Large intestine (tissue), 3 donors: ENCODE data around the gene GFAP. TPM values are rescaled to one million over a fixed set of nuclear protein-coding genes. Genes with fewer than 3 reads are reported as not detected.

Experiments used
- DNase-seq, 2 donors: peaks; one replicate each; pipeline versions ENCODE4 v3.0.0 to v3.0.0-alpha.2; 2013
- H3K27ac ChIP-seq: one replicate; pipeline ENCODE4 v1.5.1; 2013; ENCODE audit warnings: low read length
- H3K27me3 ChIP-seq: 2 replicates; pipeline ENCODE4 v1.6.1; 2013; ENCODE audit warnings: low read length; ENCODE audit not compliant: control insufficient read depth, insufficient read depth
- H3K36me3 ChIP-seq: 2 replicates; pipeline ENCODE4 v1.6.1; 2013; ENCODE audit warnings: low read length; ENCODE audit not compliant: control insufficient read depth, insufficient read depth
- H3K4me1 ChIP-seq: one replicate; pipeline ENCODE4 v1.6.1; 2013; ENCODE audit warnings: low read length; ENCODE audit not compliant: control insufficient read depth, insufficient read depth
- H3K4me3 ChIP-seq: one replicate; pipeline ENCODE4 v1.5.1; 2013; ENCODE audit warnings: low read length
- H3K9me3 ChIP-seq: one replicate; pipeline ENCODE4 v1.6.1; 2013; ENCODE audit warnings: mild to moderate bottlenecking, low read depth, low read length, moderate library complexity; ENCODE audit not compliant: control insufficient read depth
- WGBS: methylation state at CpG from one replicate; pipeline ENCODE4 v1.1.5; 2013; ENCODE audit warnings: low lambda C conversion rate; ENCODE audit not compliant: insufficient coverage; 5-methylcytosine and 5-hydroxymethylcytosine counted together
- polyA plus RNA-seq: library from polyadenylated mRNA; unstranded; fragments of 120-200 nt; gene quantifications from one replicate; pipeline ENCODE4 v1.2.1, GENCODE V29; 2013

GFAP gene
- polyA plus RNA-seq, 1 donor, result 0.34 TPM

- no peaks in the 10 kb centered on the region for H3K4me1 ChIP-seq
- H3K27ac ChIP-seq, result no peak overlapping the region
- H3K36me3 ChIP-seq, result peaks cover 71% of the 10 kb centered on the region
- H3K27me3 ChIP-seq, result no peaks in the 10 kb centered on the region
- no peak for DNase-seq
- no CpG with 5 or more reads among the region's 6 CpGs for WGBS
- H3K9me3 ChIP-seq, result no peaks in the 10 kb centered on the region
- H3K4me3 ChIP-seq, result no peak overlapping the region
Measured at GRCh38 chr17:44879376-44879775, 35.9 kb downstream of the GFAP start.

GRCh38 chr17:44878627-44879221, 36.6 kb downstream of the GFAP start:
- H3K27me3 ChIP-seq, result no peaks in the 10 kb centered on the region
- no peaks in the 10 kb centered on the region for H3K4me1 ChIP-seq
- H3K4me3 ChIP-seq, result no peak overlapping the region
- 20% methylated on average over 1 of the region's 6 CpGs for WGBS
- DNase-seq, result no peak
- peaks cover 70% of the 10 kb centered on the region for H3K36me3 ChIP-seq
- no peaks in the 10 kb centered on the region for H3K9me3 ChIP-seq
- H3K27ac ChIP-seq, result no peak overlapping the region

- Histone ChIP-seq H3K4me1 (no peaks in the 10 kb centered on the region), H3K27ac (no peak overlapping the region), H3K9me3 (no peaks in the 10 kb centered on the region), H3K36me3 (peaks cover 66% of the 10 kb centered on the region), H3K4me3 (no peak overlapping the region), H3K27me3 (no peaks in the 10 kb centered on the region)
- 100% methylated on average over 3 of the region's 5 CpGs for WGBS
- no peak for DNase-seq
Measured at GRCh38 chr17:44877121-44877520, 38.2 kb downstream of the GFAP start.

GRCh38 chr17:44875761-44876160, 39.5 kb downstream of the GFAP start:
- Histone ChIP-seq H3K36me3 (peaks cover 64% of the 10 kb centered on the region), H3K4me1 (no peaks in the 10 kb centered on the region), H3K9me3 (no peaks in the 10 kb centered on the region), H3K27ac (no peak overlapping the region), H3K4me3 (no peak overlapping the region), H3K27me3 (no peaks in the 10 kb centered on the region)
- DNase-seq, result no peak
- 100% methylated on average over 3 of the region's 6 CpGs for WGBS

- no peak for DNase-seq
- Histone ChIP-seq H3K9me3 (no peaks in the 10 kb centered on the region), H3K4me3 (no peak overlapping the region), H3K4me1 (no peaks in the 10 kb centered on the region), H3K27ac (no peak overlapping the region), H3K36me3 (peaks cover 72% of the 10 kb centered on the region), H3K27me3 (no peaks in the 10 kb centered on the region)
- WGBS, result no CpG with 5 or more reads among the region's 9 CpGs
Measured at GRCh38 chr17:44872131-44872768, 43.0 kb downstream of the GFAP start.

- Histone ChIP-seq H3K36me3 (peaks cover 72% of the 10 kb centered on the region), H3K4me3 (no peak overlapping the region), H3K27me3 (no peaks in the 10 kb centered on the region), H3K9me3 (no peaks in the 10 kb centered on the region), H3K4me1 (no peaks in the 10 kb centered on the region), H3K27ac (no peak overlapping the region)
- no peak for DNase-seq
- WGBS, result no CpG with 5 or more reads among the region's 12 CpGs
Measured at GRCh38 chr17:44871556-44871955, 43.7 kb downstream of the GFAP start.

GRCh38 chr17:44867841-44868240, 47.5 kb downstream of the GFAP start:
- Histone ChIP-seq H3K9me3 (no peaks in the 10 kb centered on the region), H3K27me3 (no peaks in the 10 kb centered on the region), H3K27ac (no peak overlapping the region), H3K4me1 (no peaks in the 10 kb centered on the region), H3K36me3 (peaks cover 68% of the 10 kb centered on the region), H3K4me3 (no peak overlapping the region)
- no peak for DNase-seq
- 100% methylated on average over 2 of the region's 3 CpGs for WGBS

GRCh38 chr17:44865931-44866330, 49.4 kb downstream of the GFAP start:
- whole genome bisulfite sequencing, result no CpG with 5 or more reads among the region's 6 CpGs
- DNase-seq, result no peak
- Histone ChIP-seq H3K27me3 (no peaks in the 10 kb centered on the region), H3K9me3 (no peaks in the 10 kb centered on the region), H3K27ac (no peak overlapping the region), H3K4me1 (no peaks in the 10 kb centered on the region), H3K4me3 (no peak overlapping the region), H3K36me3 (peaks cover 71% of the 10 kb centered on the region)

- WGBS, result 20% methylated on average over 1 of the region's 1 CpG
- Histone ChIP-seq H3K27me3 (no peaks in the 10 kb centered on the region), H3K27ac (no peak overlapping the region), H3K4me3 (no peak overlapping the region), H3K9me3 (no peaks in the 10 kb centered on the region), H3K4me1 (no peaks in the 10 kb centered on the region), H3K36me3 (peaks cover 78% of the 10 kb centered on the region)
- DNase-seq, result peak; percentile 48 to 49
Measured at GRCh38 chr17:44865231-44865660, 50.1 kb downstream of the GFAP start.

GRCh38 chr17:44864831-44865230, 50.5 kb downstream of the GFAP start:
- WGBS, result no CpG with 5 or more reads among the region's 10 CpGs
- H3K4me3 ChIP-seq, result no peak overlapping the region
- no peak overlapping the region for H3K27ac ChIP-seq
- no peak for DNase-seq
- no peaks in the 10 kb centered on the region for H3K9me3 ChIP-seq
- H3K36me3 ChIP-seq, result peaks cover 79% of the 10 kb centered on the region
- no peaks in the 10 kb centered on the region for H3K27me3 ChIP-seq
- no peaks in the 10 kb centered on the region for H3K4me1 ChIP-seq
